Measurements from ENCODE around the gene ARIH2.

DNA sequence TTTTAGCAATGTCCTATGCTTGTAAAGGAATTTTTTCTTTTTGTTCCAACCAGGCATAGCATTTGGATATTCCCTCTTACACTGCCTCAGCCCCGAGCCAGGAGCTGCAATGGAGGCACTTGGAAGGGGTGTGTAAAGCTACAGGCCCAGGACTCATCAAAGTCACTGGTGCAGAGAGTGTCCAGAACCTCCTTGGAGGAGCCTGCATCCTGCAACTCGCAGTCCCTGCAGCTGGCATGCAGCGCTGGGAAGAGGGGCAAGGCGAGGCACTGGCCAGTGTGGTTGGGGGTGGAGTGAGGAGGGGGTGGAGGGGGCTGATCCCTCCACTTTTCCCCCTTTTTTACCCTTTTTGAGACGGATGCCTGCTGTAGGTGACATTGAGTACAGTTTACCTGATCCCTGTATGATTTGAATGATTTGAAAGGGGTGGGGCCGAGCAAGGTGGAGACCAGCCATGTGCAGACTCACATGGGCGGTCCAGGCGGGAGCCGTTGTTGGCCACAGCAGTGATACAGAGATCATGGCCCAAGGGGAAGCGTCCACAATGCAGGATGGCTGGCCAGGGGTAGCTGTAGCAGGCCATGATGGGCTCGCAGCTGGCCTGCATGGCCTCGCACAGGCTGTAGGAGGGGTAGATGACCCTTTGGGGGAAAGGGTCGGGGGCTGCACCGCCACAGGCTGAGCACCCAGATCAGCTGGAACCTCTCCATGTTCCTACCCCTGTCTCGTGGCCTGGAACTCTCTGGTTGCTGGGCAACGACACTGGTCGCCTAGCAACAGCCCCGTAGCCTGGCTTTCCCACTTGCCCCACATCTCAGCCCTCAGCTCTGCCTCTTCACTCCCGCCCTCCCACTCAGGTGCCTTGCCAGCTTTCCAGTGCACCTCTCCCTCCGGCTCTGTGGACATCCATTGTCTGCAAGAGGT lies 79.3 kb downstream of the ARIH2 start:
- TF ChIP-seq TAF1 (IDR thresholded peaks at IDR 0.05; ENCODE audit: low read depth), result no peak
- TF ChIP-seq, protein P1, sequence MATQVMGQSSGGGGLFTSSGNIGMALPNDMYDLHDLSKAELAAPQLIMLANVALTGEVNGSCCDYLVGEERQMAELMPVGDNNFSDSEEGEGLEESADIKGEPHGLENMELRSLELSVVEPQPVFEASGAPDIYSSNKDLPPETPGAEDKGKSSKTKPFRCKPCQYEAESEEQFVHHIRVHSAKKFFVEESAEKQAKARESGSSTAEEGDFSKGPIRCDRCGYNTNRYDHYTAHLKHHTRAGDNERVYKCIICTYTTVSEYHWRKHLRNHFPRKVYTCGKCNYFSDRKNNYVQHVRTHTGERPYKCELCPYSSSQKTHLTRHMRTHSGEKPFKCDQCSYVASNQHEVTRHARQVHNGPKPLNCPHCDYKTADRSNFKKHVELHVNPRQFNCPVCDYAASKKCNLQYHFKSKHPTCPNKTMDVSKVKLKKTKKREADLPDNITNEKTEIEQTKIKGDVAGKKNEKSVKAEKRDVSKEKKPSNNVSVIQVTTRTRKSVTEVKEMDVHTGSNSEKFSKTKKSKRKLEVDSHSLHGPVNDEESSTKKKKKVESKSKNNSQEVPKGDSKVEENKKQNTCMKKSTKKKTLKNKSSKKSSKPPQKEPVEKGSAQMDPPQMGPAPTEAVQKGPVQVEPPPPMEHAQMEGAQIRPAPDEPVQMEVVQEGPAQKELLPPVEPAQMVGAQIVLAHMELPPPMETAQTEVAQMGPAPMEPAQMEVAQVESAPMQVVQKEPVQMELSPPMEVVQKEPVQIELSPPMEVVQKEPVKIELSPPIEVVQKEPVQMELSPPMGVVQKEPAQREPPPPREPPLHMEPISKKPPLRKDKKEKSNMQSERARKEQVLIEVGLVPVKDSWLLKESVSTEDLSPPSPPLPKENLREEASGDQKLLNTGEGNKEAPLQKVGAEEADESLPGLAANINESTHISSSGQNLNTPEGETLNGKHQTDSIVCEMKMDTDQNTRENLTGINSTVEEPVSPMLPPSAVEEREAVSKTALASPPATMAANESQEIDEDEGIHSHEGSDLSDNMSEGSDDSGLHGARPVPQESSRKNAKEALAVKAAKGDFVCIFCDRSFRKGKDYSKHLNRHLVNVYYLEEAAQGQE (IDR thresholded peaks at IDR 0.05; ENCODE audit: low read depth), result no peak
- no peak for TF ChIP-seq TEAD4 (IDR thresholded peaks at IDR 0.05)
- TF ChIP-seq TCF12 (IDR thresholded peaks at IDR 0.05; ENCODE audit: low read depth), result no peak
- TF ChIP-seq YY1 (IDR thresholded peaks at IDR 0.05; ENCODE audit: low read depth), result no peak
- no peak for TF ChIP-seq NFIC (IDR thresholded peaks at IDR 0.05)
- TF ChIP-seq EP300 (IDR thresholded peaks at IDR 0.05; ENCODE audit: borderline replicate concordance), result no peak
- TF ChIP-seq, protein P2, sequence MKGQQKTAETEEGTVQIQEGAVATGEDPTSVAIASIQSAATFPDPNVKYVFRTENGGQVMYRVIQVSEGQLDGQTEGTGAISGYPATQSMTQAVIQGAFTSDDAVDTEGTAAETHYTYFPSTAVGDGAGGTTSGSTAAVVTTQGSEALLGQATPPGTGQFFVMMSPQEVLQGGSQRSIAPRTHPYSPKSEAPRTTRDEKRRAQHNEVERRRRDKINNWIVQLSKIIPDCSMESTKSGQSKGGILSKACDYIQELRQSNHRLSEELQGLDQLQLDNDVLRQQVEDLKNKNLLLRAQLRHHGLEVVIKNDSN (IDR thresholded peaks at IDR 0.05), result no peak
- no peak for TF ChIP-seq CEBPB (IDR thresholded peaks at IDR 0.05)
- no peak for TF ChIP-seq RAD21 (IDR thresholded peaks at IDR 0.05; ENCODE audit: low read depth)

Data from Ishikawa (cell line).